ENCODE results near the gene BCL2L11. TPM values are rescaled to one million over a fixed set of nuclear protein-coding genes. Genes with fewer than 3 reads are reported as not detected.

BCL2L11 gene
- total RNA-seq, 3 donors from 2014 or later = 40.9 to 44.4 (median 43.7) TPM

DNA sequence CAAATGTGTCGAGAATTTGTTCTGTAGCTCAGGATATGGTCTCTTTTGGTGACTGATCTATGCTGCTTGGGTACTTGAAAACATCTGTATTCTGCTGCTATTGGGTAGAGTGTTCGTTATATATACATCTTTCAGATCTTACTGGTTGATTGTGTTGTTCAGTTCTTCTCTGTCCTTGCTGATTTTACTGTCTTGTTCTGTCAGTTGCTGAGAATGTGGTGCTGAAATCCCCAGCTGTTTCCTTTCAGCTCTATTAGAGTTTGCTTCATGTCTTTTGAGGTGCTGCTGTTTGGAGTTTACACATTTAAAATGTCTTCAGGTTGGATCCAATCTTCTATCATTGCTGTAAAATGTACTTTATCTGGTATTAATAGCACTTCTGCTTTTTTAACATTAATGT is 12.9 kb downstream of the BCL2L11 start:
- H3K36me3 ChIP-seq (ENCODE audit: low read depth) = no peaks in the 10 kb centered on the region
- ATAC-seq = no peak

DNA sequence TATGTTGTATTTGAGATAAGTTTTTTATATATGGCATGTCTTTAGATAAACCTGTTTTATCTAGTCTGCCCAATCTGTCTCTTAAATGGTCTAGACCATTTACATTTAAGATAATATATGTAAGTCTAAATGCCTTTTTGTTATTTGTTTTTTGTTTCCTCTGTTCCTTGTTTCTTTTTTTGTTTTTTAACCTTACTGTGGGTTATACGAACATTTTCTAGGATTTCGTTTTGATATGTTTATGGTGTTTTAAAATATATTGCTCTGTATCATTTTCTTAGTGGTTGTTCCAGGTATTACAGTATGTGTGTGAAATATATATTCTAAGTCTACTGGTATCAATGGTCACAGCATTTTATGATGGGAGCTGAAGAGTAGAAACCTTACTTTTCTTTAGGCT is 13.3 kb downstream of the BCL2L11 start:
- Histone ChIP-seq H3K36me3 (ENCODE audit: low read depth) (no peaks in the 10 kb centered on the region), H3K9me3 (no peaks in the 10 kb centered on the region), H3K4me1 (ENCODE audit: low read depth) (no peaks in the 10 kb centered on the region), H3K4me3 (no peak overlapping the region)
- intact Hi-C loops (cut with DNase I, micrococcal nuclease) = no loop called here
- DNase-seq (no peak), ATAC-seq (no peak)
- TF ChIP-seq, protein P1, sequence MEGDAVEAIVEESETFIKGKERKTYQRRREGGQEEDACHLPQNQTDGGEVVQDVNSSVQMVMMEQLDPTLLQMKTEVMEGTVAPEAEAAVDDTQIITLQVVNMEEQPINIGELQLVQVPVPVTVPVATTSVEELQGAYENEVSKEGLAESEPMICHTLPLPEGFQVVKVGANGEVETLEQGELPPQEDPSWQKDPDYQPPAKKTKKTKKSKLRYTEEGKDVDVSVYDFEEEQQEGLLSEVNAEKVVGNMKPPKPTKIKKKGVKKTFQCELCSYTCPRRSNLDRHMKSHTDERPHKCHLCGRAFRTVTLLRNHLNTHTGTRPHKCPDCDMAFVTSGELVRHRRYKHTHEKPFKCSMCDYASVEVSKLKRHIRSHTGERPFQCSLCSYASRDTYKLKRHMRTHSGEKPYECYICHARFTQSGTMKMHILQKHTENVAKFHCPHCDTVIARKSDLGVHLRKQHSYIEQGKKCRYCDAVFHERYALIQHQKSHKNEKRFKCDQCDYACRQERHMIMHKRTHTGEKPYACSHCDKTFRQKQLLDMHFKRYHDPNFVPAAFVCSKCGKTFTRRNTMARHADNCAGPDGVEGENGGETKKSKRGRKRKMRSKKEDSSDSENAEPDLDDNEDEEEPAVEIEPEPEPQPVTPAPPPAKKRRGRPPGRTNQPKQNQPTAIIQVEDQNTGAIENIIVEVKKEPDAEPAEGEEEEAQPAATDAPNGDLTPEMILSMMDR (IDR thresholded peaks at IDR 0.05) = no peak

More for the DNA sequence above, 12.9 kb downstream of the BCL2L11 start:
- intact Hi-C loops (cut with DNase I, micrococcal nuclease) = no loop called here
- H3K4me3 ChIP-seq = no peak overlapping the region
- TF ChIP-seq, protein P1 (IDR thresholded peaks at IDR 0.05) = no peak
- no peaks in the 10 kb centered on the region for H3K9me3 ChIP-seq
- DNase-seq = no peak
- H3K4me1 ChIP-seq (ENCODE audit: low read depth) = no peaks in the 10 kb centered on the region

DNA sequence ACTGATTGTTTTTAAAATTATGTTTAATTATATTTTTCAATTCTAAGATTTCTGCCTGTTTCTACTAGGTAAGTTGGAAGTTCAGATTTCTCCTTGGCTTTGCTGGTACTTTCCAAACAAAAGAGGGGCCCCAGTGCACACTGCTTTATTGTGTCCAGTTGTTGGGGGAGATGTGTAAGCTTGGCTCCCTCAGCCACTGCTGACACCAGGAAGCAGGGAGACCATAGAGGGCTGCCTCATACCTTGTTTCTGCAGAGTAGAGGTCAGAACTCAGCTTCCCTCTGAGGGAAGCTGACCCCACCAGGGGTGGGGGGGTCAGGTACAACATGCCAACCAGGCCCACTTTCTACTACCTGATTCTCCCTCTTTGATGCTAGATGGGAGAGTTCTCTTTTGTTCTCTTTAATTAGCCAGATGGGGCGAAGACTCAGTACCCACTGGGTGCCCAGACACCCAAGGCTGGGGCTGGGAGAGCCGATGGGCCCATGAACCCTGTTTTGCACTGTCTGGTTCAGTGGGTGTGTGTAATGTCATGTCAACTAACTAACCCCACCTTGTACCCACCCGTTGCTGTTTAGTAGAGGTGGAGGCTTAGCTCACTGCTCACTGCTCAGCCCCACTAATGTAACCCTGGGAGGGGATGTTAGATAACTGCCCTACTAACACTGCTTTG is 14.7 kb downstream of the BCL2L11 start:
- intact Hi-C loops (cut with DNase I, micrococcal nuclease) = no loop called here
- ATAC-seq (no peak), DNase-seq (no peak)
- H3K36me3 ChIP-seq (ENCODE audit: low read depth) = no peaks in the 10 kb centered on the region
- H3K4me1 ChIP-seq (ENCODE audit: low read depth) = no peaks in the 10 kb centered on the region
- no peak overlapping the region for H3K4me3 ChIP-seq
- no peaks in the 10 kb centered on the region for H3K9me3 ChIP-seq
- TF ChIP-seq, protein P1 (IDR thresholded peaks at IDR 0.05) = no peak

DNA sequence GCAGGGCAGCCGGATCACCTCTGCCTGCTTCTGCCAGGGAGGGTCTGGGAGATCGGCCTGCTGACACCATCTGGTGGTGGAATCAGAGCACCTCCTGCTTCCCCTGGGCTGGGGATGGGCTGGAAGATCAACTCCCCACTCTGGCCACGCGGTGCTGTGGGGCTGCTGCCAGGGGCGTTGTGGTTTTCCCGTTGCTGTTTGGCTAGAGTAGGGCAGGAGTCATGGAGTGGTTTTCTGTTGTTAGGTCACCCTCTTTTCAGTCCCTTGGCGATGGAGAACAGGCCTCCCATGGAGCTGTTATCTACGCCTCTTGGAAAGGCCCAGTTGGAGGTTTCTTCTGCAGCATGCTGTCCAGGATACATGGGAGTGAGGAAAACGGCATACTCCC is 15.2 kb downstream of the BCL2L11 start:
- TF ChIP-seq, protein P1 (IDR thresholded peaks at IDR 0.05) = no peak
- ATAC-seq (peak; percentile 36), DNase-seq (peak in 1 of 3 donors; percentile 61)
- intact Hi-C loops (cut with DNase I, micrococcal nuclease) = no loop called here
- Histone ChIP-seq H3K36me3 (ENCODE audit: low read depth) (no peaks in the 10 kb centered on the region), H3K4me3 (no peak overlapping the region), H3K4me1 (ENCODE audit: low read depth) (no peaks in the 10 kb centered on the region), H3K9me3 (no peaks in the 10 kb centered on the region)

DNA sequence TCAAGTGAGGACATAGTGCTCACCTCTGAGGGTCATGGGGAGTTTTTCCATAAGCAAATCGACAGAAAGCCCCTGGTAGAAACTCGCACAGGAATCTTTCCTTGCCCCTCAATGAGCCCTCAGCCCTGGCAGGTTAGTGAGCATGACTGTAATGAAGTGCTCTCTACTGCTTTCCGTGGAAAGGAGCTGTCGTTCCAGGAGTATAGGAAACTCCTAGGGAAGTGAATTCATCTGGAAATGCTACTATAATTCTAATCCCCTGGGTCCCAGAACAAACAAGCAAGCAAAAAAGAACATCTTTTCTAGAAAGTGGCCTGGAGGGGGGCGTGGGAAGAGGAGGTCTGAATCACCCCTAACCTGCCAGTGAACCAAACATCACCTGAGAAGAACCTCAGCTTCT is 18.1 kb downstream of the BCL2L11 start:
- Histone ChIP-seq H3K36me3 (ENCODE audit: low read depth) (no peaks in the 10 kb centered on the region), H3K4me3 (no peak overlapping the region), H3K4me1 (ENCODE audit: low read depth) (no peaks in the 10 kb centered on the region), H3K9me3 (no peaks in the 10 kb centered on the region)
- TF ChIP-seq, protein P1 (IDR thresholded peaks at IDR 0.05) = no peak
- DNase-seq = no peak
- no peak for ATAC-seq
- intact Hi-C loops (cut with DNase I, micrococcal nuclease) = no loop called here

All from mucosa of descending colon (tissue), 3 donors.